ENCODE measurements around the gene GPHN. TPM values are rescaled to one million over a fixed set of nuclear protein-coding genes. Genes with fewer than 3 reads are reported as not detected.

Gene GPHN
- total RNA-seq, 1 donor from 2014 or later: 12.5 TPM

DNA sequence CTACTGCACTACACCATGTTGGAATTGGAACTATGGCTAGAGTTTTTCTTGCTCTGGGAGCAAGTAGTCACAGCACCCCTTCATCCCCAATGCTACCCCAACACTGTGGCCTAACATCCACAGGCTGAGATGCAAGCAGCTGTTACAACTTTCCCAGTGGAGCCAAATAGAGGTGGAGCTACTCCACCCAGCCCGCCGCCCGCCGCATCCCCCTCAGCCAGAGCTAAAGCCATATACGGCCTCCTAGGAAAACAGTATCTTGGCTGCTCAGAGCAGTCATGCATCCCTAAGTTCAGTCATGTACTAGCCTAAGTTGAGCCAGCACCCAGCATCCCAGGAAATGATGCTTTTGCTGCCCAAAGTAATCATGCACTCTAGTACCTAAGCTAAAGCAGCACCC lies 664.1 kb downstream of the GPHN start:
- intact Hi-C loops (cut with DNase I): loop anchor here (1.0 kb wide), 1 partner anchor 44 kb away; no protein-coding TSS in a partner anchor
- no peak for TF ChIP-seq POLR2A (IDR thresholded peaks at IDR 0.05)
- TF ChIP-seq POLR2AphosphoS5 (IDR thresholded peaks at IDR 0.05; ENCODE audit: insufficient read depth in 1 of 2, low read depth in 1 of 2): no peak
- TF ChIP-seq, protein P1, sequence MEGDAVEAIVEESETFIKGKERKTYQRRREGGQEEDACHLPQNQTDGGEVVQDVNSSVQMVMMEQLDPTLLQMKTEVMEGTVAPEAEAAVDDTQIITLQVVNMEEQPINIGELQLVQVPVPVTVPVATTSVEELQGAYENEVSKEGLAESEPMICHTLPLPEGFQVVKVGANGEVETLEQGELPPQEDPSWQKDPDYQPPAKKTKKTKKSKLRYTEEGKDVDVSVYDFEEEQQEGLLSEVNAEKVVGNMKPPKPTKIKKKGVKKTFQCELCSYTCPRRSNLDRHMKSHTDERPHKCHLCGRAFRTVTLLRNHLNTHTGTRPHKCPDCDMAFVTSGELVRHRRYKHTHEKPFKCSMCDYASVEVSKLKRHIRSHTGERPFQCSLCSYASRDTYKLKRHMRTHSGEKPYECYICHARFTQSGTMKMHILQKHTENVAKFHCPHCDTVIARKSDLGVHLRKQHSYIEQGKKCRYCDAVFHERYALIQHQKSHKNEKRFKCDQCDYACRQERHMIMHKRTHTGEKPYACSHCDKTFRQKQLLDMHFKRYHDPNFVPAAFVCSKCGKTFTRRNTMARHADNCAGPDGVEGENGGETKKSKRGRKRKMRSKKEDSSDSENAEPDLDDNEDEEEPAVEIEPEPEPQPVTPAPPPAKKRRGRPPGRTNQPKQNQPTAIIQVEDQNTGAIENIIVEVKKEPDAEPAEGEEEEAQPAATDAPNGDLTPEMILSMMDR (IDR thresholded peaks at IDR 0.05): no peak

DNA sequence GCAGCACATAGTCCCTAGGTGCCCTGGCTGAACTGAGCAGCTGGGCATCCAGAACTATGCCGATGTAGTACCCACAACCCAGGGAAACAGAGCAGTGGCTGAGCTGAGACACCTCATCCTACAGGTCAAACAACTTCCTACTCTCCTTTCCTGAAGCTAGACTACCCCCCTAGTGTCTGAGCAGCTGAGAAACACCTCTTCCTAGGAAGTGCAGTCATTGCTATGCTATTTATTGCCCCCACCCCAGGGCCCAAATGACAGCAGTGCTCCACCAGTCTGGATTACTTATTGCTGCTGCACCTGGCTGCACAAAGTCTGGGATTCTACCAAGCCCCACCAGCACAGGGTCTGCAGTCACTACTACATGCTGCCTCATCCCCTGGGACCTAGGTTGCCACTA lies 664.6 kb downstream of the GPHN start:
- no peak for DNase-seq (ENCODE audit: extremely low spot score in 2 of 2)
- no peaks in the 10 kb centered on the region for H3K27me3 ChIP-seq
- H3K27ac ChIP-seq: no peak overlapping the region
- H3K4me3 ChIP-seq: no peak overlapping the region
- TF ChIP-seq POLR2AphosphoS5 (IDR thresholded peaks at IDR 0.05; ENCODE audit: insufficient read depth in 1 of 2, low read depth in 1 of 2): no peak
- TF ChIP-seq, protein P1 (IDR thresholded peaks at IDR 0.05): no peak
- no peak for TF ChIP-seq POLR2A (IDR thresholded peaks at IDR 0.05)
- H3K4me1 ChIP-seq: no peaks in the 10 kb centered on the region
- H3K9me3 ChIP-seq: no peaks in the 10 kb centered on the region
- intact Hi-C loops (cut with DNase I): loop anchor here (1.0 kb wide), 1 partner anchor 44 kb away; no protein-coding TSS in a partner anchor
- H3K36me3 ChIP-seq: peaks cover 0 to 8% of the 10 kb centered on the region in 2 donors

More for the DNA sequence above, 664.1 kb downstream of the GPHN start:
- H3K27me3 ChIP-seq: no peaks in the 10 kb centered on the region
- no peaks in the 10 kb centered on the region for H3K9me3 ChIP-seq
- no peak for DNase-seq (ENCODE audit: extremely low spot score in 2 of 2)
- H3K4me1 ChIP-seq: no peaks in the 10 kb centered on the region
- H3K4me3 ChIP-seq: no peak overlapping the region
- H3K27ac ChIP-seq: no peak overlapping the region
- H3K36me3 ChIP-seq: peaks cover 0 to 8% of the 10 kb centered on the region in 2 donors

DNA sequence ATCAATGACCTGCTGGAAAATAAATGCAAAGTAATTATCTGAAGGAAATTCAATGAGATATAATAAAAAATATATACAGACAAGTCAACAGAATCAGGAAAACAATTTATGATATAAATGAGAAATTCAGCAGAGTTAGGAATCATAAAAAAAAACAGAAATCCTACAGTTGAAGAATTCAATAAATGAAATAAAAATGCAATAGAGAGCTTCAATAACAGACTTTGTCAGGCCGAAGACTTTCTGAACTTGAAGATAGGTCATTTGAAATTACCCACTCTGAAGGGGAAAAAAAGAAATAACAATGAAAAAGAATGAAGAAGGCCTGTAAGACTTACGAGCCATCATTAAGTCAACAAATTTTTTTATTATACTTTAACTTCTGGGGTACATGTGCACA lies 665.8 kb downstream of the GPHN start:
- Histone ChIP-seq H3K4me1 (no peaks in the 10 kb centered on the region), H3K27ac (no peak overlapping the region), H3K27me3 (no peaks in the 10 kb centered on the region), H3K9me3 (peaks cover 6% of the 10 kb centered on the region), H3K36me3 (peaks cover 0 to 8% of the 10 kb centered on the region in 2 donors), H3K4me3 (no peak overlapping the region)
- no peak for DNase-seq (ENCODE audit: extremely low spot score in 2 of 2)
- intact Hi-C loops (cut with DNase I): no loop called here
- TF ChIP-seq POLR2A (IDR thresholded peaks at IDR 0.05) (no peak), POLR2AphosphoS5 (IDR thresholded peaks at IDR 0.05; ENCODE audit: insufficient read depth in 1 of 2, low read depth in 1 of 2) (no peak)
- TF ChIP-seq, protein P1 (IDR thresholded peaks at IDR 0.05): no peak

DNA sequence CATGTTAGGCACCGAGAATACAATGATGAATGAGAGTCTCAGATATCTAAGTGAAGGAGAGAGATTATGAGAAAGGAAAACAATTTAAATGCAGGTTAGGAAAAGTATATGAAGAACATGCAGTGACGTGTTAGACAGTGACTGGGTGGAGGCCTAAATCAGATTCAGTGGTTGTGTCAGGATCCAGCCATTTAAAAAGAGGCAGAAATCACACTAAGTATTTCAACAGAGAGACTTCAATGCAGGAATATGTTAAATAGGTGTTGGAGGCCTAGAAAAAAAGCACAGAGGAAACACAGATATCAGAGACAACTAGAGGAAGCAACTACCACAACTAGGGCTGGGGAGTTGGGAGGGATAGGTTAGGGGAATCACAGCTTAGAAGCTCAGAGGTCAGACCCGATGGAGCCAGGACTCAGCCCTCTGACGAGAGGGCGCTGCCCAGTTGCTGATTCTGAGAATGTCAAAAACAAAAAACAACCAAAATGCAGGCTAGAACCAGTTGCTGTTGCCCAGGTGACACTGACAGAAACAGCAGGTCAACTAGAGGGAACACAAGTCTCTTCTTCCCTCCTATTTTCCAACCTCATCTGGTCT lies 678.3 kb downstream of the GPHN start:
- Histone ChIP-seq H3K27ac (no peak overlapping the region), H3K4me3 (no peak overlapping the region), H3K36me3 (no peaks in the 10 kb centered on the region), H3K9me3 (no peaks in the 10 kb centered on the region), H3K27me3 (no peaks in the 10 kb centered on the region), H3K4me1 (no peaks in the 10 kb centered on the region)
- TF ChIP-seq POLR2AphosphoS5 (IDR thresholded peaks at IDR 0.05; ENCODE audit: insufficient read depth in 1 of 2, low read depth in 1 of 2): no peak
- TF ChIP-seq, protein P1 (IDR thresholded peaks at IDR 0.05): no peak
- intact Hi-C loops (cut with DNase I): no loop called here
- no peak for DNase-seq (ENCODE audit: extremely low spot score in 2 of 2)

DNA sequence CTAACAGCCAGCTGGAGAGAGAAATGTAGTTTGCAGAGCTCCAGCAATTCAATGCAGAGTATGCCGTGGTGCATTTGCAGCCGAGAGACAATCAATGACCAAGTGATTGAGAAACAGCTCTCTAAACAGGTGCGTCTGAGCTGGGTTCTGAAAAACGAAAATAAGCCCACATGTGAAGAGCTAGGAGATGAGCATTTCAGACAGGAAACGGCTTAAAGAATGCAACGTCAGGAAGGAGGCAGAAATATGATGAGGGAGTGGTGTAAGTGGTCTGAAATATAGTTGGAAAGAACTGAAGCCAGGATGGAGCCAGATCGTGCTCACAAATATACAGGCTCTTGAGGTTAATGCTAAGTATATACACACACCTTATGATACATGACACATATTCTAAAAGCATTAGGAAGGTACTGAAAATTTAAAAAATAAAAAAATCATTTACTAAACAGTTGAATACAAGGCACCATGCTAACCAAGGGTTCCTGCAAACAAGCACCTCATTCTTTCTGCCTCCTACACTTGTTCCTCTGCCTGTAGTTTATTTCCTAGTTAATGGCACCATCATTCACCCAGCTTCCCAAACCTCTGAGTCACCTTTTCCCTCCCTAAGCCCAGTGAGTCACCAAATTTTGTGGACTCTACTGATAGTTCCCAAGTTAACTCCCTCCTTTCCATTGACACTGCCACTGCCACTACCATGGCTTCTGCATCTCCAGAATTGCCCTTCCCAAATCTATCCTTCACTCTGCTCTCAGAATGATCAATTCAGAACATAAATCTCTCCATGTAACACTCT lies 679.0 kb downstream of the GPHN start:
- Histone ChIP-seq H3K27me3 (no peaks in the 10 kb centered on the region), H3K27ac (no peak overlapping the region), H3K36me3 (no peaks in the 10 kb centered on the region), H3K4me1 (no peaks in the 10 kb centered on the region), H3K4me3 (no peak overlapping the region), H3K9me3 (no peaks in the 10 kb centered on the region)
- no peak for TF ChIP-seq POLR2A (IDR thresholded peaks at IDR 0.05)
- TF ChIP-seq POLR2AphosphoS5 (IDR thresholded peaks at IDR 0.05; ENCODE audit: insufficient read depth in 1 of 2, low read depth in 1 of 2): no peak
- TF ChIP-seq, protein P1 (IDR thresholded peaks at IDR 0.05): no peak
- no peak for DNase-seq (ENCODE audit: extremely low spot score in 2 of 2)
- intact Hi-C loops (cut with DNase I): no loop called here
